HEK293 (cell line): ENCODE results near the gene TTLL1.

Source experiments
- HIC1 ChIP-seq: fragments of 450-650 bp; formaldehyde crosslinking; IDR thresholded peaks from 2 replicates; pipeline ENCODE4 v1.5.1; 2016; ENCODE audit warnings: missing biosample characterization, missing genetic modification characterization
- IKZF3 ChIP-seq: fragments of 450-650 bp; IDR thresholded peaks from 2 replicates; pipeline ENCODE4 v1.5.0; 2018; ENCODE audit warnings: missing biosample characterization, mild to moderate bottlenecking, missing genetic modification characterization, moderate library complexity
- KLF17 ChIP-seq: fragments of 450-650 bp; formaldehyde crosslinking; IDR thresholded peaks from 2 replicates; pipeline ENCODE4 v1.5.1; 2016; ENCODE audit warnings: missing biosample characterization, missing genetic modification characterization
- KLF8 ChIP-seq: fragments of 450-650 bp; formaldehyde crosslinking; IDR thresholded peaks from 2 replicates; pipeline ENCODE4 v1.5.1; 2016; ENCODE audit warnings: missing biosample characterization, missing genetic modification characterization
- MEIS1 ChIP-seq: sonication (generic); formaldehyde crosslinking; IDR thresholded peaks from 2 replicates; pipeline ENCODE4 v1.8.1; 2022; ENCODE audit warnings: missing genetic modification reagents, mild to moderate bottlenecking, borderline replicate concordance
- TSHZ1 ChIP-seq: fragments of 450-650 bp; formaldehyde crosslinking; IDR thresholded peaks from 2 replicates; pipeline ENCODE4 v1.5.1; 2016; ENCODE audit warnings: missing biosample characterization, missing genetic modification characterization, borderline replicate concordance
- ZBTB20 ChIP-seq: fragments of 450-650 bp; formaldehyde crosslinking; IDR thresholded peaks from 2 replicates; pipeline ENCODE4 v1.5.1; 2016; ENCODE audit warnings: missing biosample characterization, missing genetic modification characterization
- ZBTB26 ChIP-seq: fragments of 450-650 bp; formaldehyde crosslinking; optimal IDR thresholded peaks from 2 replicates; pipeline ENCODE3; 2016; ENCODE audit warnings: missing biosample characterization, mild to moderate bottlenecking, missing genetic modification characterization
- ZBTB8A ChIP-seq: fragments of 450-650 bp; formaldehyde crosslinking; IDR thresholded peaks from 2 replicates; pipeline ENCODE4 v1.5.1; 2016; ENCODE audit warnings: missing biosample characterization, missing genetic modification characterization
- ZNF18 ChIP-seq: fragments of 450-650 bp; formaldehyde crosslinking; IDR thresholded peaks from 2 replicates; pipeline ENCODE4 v1.5.1; 2016; ENCODE audit warnings: missing biosample characterization, missing genetic modification characterization
- ZNF2 ChIP-seq: fragments of 450-650 bp; formaldehyde crosslinking; IDR thresholded peaks from 2 replicates; pipeline ENCODE4 v1.5.1; 2016; ENCODE audit warnings: missing biosample characterization, missing genetic modification characterization
- ZNF202 ChIP-seq: fragments of 450-650 bp; formaldehyde crosslinking; IDR thresholded peaks from 2 replicates; pipeline ENCODE4 v1.5.1; 2016; ENCODE audit warnings: missing biosample characterization, missing genetic modification characterization, borderline replicate concordance
- ZNF280C ChIP-seq: fragments of 450-650 bp; formaldehyde crosslinking; IDR thresholded peaks from 2 replicates; pipeline ENCODE4 v1.5.1; 2016; ENCODE audit warnings: missing biosample characterization, missing genetic modification characterization
- ZNF324 ChIP-seq: fragments of 450-650 bp; formaldehyde crosslinking; IDR thresholded peaks from 2 replicates; pipeline ENCODE4 v1.5.1; 2016; ENCODE audit warnings: missing biosample characterization, missing genetic modification characterization
- ZNF501 ChIP-seq: fragments of 450-650 bp; formaldehyde crosslinking; IDR thresholded peaks from 2 replicates; pipeline ENCODE4 v1.5.1; 2016; ENCODE audit warnings: missing biosample characterization, missing genetic modification characterization
- ZNF521 ChIP-seq: fragments of 450-650 bp; formaldehyde crosslinking; IDR thresholded peaks from 2 replicates; pipeline ENCODE4 v1.5.1; 2017; ENCODE audit warnings: missing biosample characterization, mild to moderate bottlenecking, missing genetic modification characterization
- ZNF544 ChIP-seq: fragments of 450-650 bp; formaldehyde crosslinking; IDR thresholded peaks from 2 replicates; pipeline ENCODE4 v1.5.0; 2017; ENCODE audit warnings: missing biosample characterization, missing genetic modification characterization
- ZNF555 ChIP-seq: fragments of 450-650 bp; formaldehyde crosslinking; conservative IDR thresholded peaks from 2 replicates; pipeline ENCODE4 v1.5.1; 2017; ENCODE audit warnings: missing biosample characterization, mild to moderate bottlenecking, missing genetic modification characterization, inconsistent platforms
- ZNF558 ChIP-seq: fragments of 450-650 bp; formaldehyde crosslinking; IDR thresholded peaks from 2 replicates; pipeline ENCODE4 v1.5.1; 2016; ENCODE audit warnings: missing biosample characterization, missing genetic modification characterization
- ZNF629 ChIP-seq: fragments of 450-650 bp; formaldehyde crosslinking; IDR thresholded peaks from 2 replicates; pipeline ENCODE4 v1.5.1; 2017; ENCODE audit warnings: missing biosample characterization, missing genetic modification characterization
- ZNF639 ChIP-seq: fragments of 450-650 bp; formaldehyde crosslinking; IDR thresholded peaks from 2 replicates; pipeline ENCODE4 v1.5.1; 2016; ENCODE audit warnings: missing biosample characterization, missing genetic modification characterization
- ZNF658 ChIP-seq: fragments of 450-650 bp; formaldehyde crosslinking; IDR thresholded peaks from 2 replicates; pipeline ENCODE4; 2016; ENCODE audit warnings: missing biosample characterization, missing genetic modification characterization
- ZNF660 ChIP-seq: fragments of 450-650 bp; IDR thresholded peaks from 2 replicates; pipeline ENCODE4 v1.5.1; 2018; ENCODE audit warnings: missing biosample characterization, mild to moderate bottlenecking, missing genetic modification characterization
- ZNF791 ChIP-seq: fragments of 450-650 bp; formaldehyde crosslinking; IDR thresholded peaks from 2 replicates; pipeline ENCODE4 v1.5.1; 2016; ENCODE audit warnings: missing biosample characterization, missing genetic modification characterization
- ZNF837 ChIP-seq: fragments of 450-650 bp; formaldehyde crosslinking; IDR thresholded peaks from 2 replicates; pipeline ENCODE4 v1.5.1; 2016; ENCODE audit warnings: missing biosample characterization, missing genetic modification characterization
- ZSCAN4 ChIP-seq: fragments of 450-650 bp; formaldehyde crosslinking; IDR thresholded peaks from 2 replicates; pipeline ENCODE4 v1.5.1; 2017; ENCODE audit warnings: missing biosample characterization, missing genetic modification characterization

The TTLL1 gene

GRCh38 chr22:43014316-43014868 lies 74.8 kb downstream of the TTLL1 start (continued):
- TF ChIP-seq ZNF18 (tag by site-specific recombination) (no peak), ZNF2 (tag by site-specific recombination) (no peak), ZNF521 (no peak), ZNF558 (no peak), ZNF501 (no peak), ZBTB8A (no peak), ZNF324 (tag by site-specific recombination) (no peak), ZBTB26 (tag by site-specific recombination) (peak; percentile 25), MEIS1 (CRISPR knock-in tag) (no peak), ZSCAN4 (peak; percentile 93), KLF8 (peak; percentile 14; the same call in 1 of the 2 replicates), ZNF202 (tag by site-specific recombination) (no peak), ZNF658 (tag by site-specific recombination) (no peak), ZNF791 (tag by site-specific recombination) (no peak), ZNF660 (tag by site-specific recombination) (no peak), ZNF629 (tag by site-specific recombination) (no peak), ZNF837 (no peak), ZNF280C (tag by site-specific recombination) (no peak), ZNF639 (no peak), ZNF544 (tag by site-specific recombination) (no peak), ZNF555 (no peak), HIC1 (tag by site-specific recombination) (0 out of 2 replicates have a peak, but pooled peaks have one; percentile 27), IKZF3 (no peak), KLF17 (peak; percentile 26; the same call in 1 of the 2 replicates), TSHZ1 (tag by site-specific recombination) (no peak), ZBTB20 (tag by site-specific recombination) (peak; percentile 77; the same call in 1 of the 2 replicates)
